HTERT RPE-1 (cell line): ENCODE data around the gene FBXO7.

Experiments used
- in situ Hi-C: fragments of 300-500 bp; cut with MboI; formaldehyde crosslinking; loops from 4 replicates; pipeline ENCODE4 v1.14.3; 2020; ENCODE audit warnings: low sequenced_read_pairs

FBXO7 gene

DNA sequence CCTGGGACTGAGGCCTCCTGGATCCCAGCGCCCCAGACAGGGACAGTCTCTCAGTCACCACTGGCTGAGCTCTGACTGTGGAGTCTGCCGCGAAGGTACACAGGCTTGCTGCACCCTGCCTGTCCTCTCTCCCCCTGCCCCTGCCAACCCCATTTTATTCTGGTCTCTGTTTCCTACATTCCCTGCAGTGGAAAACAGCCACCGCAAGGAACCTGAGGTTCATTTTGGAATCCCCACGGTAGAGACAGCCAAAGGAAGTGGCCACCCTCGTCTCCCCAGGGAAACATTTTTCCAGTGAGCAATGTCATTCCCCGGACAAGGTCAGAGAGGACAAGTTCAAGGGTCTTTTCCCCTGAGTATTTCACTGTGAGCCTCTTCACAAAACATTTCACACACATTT is 56.6 kb downstream of the FBXO7 start:
- in situ Hi-C loops = no loop called here

DNA sequence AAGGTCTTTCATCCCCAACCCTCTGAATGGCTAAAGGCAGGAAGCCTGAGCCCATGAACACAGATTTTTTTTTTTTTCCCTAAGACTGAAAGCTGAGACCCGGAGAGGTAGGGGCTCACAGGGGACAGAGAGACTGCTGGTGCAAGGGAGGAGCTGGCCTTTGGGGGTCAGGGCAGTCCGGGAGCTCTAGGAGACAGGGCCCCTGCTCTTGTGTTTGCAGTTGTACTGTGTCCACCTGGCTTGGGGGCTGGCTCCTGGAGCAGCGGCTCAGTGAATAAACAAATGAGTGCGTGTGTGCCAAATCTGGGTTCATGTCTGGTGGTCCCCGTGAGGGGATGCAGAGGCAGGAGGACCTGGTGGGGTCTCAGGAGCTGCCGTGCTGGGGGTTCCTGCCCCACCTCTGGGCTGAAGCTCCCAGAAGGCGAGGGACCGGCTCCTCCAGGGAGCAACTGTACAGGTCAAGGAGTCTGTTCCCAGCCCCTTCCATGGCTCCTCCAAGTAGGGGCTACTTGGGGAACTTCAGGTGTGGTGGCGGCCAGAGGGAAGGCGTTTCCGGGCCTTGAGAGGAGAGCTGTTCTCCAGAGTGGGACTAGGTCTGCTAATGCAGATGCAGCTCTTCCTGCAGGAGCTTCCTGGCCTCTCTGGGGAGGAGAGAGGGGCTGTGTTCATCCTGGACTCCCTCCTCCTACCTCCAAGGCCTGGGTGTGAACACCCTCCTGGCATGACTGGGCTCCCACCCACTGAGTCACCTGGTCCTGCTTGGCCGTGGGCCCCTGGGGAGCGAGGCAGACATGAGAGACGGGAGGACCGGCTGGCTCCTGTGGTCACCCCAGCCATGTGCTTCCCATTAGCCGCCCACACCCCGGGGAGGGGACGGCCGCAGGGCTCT is 57.6 kb downstream of the FBXO7 start:
- in situ Hi-C loops = no loop called here

DNA sequence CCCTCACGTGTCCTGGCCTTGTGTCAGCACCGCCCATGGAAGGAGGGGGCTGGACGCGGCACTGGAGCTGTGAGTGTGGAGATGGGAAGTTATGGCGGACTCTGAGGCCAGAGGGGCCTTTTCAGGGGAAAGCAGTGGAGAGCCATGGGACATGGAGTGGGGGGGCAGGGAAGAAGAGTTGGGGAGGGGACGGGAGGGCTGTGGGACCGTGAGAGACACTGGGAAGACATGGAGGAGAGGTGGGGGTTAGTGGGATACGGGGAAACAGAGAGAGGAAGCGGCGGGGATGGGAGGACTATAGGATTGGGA is 58.2 kb downstream of the FBXO7 start:
- in situ Hi-C loops = no loop called here

DNA sequence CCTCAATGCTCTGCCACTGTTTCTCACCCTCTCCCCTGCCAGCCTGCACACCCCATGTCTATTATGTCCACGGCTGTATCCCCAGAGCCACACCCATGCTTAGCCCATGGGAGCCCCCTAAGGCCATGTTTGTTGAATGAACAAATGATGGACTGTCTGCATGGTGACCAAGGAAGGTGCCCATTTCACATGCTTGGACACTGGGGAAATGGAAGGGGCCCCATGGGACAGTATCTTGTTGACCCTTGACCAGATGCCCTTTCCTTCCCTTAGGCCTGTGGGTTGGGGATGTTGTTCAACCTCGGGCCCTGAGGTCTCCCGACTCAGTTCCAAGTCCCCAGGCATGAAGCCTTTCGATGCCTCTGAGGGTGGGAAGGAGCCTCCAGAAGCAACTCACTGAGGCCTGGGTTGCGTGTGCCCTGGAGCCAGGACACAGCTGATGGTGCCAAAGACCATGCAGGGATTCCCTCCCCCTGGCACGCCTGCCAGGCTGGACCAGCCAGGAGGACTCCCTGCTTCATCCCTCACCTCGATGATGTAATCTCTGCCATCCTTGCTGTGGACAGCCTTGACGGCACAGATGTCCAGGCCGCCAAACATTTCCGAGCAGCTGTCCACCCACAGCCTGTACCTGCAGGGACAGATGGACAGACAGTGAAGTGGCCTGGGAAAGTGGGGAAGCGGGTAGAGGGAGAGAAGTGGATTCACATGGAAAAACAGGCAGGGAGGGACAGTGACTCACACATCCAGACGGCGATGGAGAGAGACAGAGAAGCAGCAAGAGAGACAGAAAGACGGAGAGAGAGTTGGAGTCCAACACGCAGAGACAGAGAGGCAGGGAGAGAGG is 58.9 kb downstream of the FBXO7 start:
- in situ Hi-C loops = no loop called here

DNA sequence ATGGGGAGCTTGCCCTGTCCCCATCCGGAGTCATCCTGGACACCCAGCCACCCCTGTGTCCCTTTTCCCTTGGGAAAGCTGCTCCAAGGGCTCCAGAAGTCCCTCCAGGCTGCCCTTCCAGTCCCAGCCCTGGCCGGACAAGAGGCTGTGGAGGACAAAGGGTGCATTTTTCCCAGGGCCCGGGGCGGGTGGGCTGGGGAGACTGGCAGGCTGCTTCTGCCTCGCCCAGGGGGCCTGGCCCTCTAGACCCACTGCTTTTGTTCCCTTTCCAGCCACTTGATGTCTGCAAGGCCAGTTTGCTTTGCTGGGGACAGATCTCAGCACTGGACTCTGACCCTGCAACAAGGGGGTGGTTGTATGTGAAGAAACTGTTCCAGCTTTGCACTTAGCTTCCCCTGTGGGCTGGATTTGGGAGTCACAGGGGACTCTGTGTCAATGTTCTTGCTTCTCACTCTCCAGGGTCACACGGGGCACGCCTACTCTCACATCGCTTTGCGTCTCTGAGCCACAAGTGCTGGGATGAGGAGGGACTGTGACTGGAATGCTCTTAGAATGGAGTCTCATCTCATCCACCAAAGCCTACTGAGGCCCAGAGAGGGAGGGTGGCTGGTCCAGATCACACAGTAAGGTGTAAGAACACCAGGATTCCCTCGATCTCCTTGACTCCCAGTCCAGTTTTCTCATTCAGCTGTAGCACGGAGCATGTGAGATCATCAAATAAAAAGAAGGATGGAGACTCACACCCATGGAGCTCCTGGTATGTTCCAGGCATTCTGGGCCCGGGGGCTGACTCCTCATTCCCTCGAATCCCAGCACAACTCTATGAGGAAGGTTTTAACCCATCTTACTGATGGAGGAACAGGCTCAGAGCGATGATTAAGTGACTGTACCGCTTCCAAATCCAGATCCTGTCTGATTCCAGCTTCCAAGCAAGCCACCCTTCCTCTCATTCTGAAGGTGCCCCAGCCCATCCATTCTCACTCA is 59.9 kb downstream of the FBXO7 start:
- in situ Hi-C loops = no loop called here

DNA sequence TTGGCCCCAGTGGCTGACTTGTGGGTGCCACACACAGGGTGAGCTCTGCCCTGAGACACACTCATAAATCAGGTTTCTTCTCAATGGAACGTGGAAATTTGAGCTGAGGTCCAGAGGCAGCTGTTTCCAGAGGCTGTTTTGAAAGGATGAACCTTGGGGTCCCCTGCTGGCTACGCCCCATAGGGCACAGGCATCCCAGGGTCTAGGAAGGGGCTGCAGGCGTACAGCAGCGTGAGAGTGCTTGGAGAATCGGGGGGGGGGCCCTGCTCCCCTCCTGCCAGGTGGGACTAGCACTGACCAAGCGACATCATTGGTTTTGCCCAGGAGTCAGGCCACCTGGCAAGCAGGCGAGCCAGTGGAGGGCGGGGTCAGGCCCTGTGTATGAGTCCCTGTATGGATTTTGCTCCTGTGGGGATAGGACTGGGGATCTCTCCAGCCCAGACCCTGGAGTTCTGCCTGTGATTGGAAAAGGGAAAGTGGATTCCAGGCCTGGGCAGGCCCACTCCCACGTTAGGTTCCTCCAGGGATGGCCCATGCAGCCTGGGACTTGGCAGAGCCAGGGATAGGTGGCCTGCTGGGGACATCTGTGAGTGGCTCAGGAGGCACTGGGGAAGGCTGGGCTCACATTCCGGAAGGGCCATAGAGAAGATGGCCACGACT is 61.0 kb downstream of the FBXO7 start:
- in situ Hi-C loops = no loop called here

DNA sequence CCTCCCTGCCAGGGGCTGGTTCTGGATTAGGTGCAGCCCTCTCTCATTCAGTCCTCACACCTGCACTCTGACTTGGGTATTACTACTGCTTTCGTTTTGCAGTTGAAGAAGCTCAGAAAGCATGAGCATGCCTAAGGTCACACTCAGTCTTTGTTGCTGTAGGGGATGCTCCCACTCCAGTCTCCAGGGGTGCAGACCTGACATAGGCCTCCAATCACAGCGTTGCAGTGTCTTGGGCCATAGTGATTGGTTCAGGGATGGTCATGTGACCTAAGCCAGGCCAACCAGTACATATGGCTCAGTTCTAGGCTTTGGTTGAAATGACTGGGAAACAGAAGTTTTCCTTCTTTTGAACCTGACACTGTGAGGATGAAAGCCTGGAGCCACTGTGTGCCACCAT is 61.7 kb downstream of the FBXO7 start:
- in situ Hi-C loops = no loop called here

DNA sequence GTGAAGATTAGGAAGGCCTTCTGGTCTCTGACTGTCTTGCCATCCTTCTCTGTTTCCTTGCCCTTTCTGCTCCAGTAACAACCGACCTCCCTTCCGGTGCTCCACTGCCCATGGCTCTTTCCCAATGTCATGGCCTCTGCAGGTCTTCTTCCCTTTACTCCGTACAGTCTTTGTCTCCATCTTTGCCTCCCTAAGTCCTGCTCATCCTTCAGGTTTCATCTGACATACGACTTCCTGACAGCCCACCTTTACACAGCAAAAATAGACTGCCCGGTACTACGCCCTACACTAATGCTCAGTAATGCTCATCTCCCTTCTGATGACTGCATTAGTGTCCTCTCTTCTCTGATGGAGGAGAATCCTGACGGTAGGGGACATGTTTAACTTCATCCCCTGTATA is 63.9 kb downstream of the FBXO7 start:
- in situ Hi-C loops = no loop called here

DNA sequence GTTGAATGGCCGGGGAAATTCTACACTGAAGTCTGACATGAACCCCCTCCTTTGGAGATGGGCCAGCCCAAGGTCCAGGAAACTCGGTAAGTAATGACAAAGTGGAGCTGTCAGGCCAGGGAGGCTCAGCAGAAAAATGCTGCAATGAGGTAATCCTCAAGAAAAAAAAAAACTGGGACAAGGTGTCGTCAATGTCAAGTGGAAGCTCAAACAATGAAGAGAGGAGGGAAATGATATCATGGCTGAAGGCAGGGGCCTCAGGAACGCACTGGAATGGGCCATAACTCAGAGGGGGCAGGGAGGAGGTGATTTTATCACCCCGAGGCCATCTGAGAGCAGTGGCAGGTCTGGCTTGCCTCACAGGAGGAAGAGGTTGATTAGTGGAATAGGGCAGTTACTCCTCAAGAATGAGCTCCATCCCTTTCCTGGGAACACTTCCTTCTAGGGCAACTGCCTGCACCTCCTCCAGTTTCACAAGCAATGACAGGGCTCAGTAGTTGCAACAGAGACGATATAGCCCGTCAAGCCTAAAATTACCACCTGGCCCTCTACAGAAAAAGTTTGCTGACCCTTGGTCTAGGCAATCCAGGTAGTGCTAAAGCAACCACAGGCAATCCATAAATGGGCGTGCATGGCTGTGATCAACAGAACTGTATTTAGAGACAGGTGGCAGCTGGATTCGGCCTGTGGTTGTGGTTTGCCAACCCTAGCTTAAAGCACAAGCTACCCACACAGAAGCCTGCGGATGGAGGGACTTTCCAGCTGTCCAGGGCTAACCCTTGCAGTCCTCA is 65.2 kb downstream of the FBXO7 start:
- in situ Hi-C loops = no loop called here

DNA sequence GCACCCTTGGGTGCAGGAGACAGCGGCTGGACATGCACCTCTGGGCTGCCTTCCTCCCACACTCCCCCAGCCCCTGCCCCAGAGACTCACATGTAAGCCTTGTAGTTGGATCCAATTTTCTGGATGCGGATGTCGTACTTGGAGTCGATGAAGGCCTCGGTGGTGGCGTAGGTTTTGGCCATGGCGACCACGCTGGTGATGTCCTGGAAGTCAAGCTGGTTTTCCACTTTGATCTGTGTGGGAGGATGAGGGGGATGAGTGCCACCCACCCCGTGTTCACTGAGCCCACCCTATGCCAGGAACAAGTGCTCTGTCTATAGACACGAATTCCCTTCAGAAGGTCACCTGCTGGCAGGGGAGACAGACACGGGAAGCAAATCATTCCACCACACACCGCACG is 66.9 kb downstream of the FBXO7 start:
- in situ Hi-C loops = no loop called here

DNA sequence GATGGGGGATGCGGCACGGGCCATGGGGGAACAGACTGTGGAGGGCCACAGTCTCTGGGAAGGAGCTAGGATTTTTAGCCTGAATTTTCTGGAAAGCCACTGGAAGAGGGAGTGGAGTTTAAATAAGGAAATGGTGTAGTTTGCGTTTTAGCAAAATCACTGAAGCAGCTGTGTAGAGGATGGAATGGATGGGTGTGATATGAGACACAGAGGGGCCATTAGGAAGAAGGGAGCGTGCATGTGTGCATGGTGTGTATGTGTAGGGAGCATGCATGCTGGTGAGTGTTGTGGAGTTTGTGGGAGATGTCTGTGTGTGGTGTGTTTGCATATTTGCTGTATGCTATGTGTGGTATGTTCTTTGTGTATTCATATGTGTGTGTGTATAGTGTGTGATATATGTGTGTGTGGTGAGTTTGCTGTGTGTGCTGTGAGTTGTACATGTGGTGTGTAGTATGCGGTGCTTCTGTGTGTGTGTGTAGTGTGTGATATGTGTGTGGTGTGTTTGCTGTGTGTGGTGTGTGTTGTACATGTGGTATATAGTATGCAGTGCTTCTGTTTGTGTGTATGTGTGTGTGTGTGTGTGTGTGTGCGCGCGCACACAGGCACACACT is 67.6 kb downstream of the FBXO7 start:
- in situ Hi-C loops = no loop called here

DNA sequence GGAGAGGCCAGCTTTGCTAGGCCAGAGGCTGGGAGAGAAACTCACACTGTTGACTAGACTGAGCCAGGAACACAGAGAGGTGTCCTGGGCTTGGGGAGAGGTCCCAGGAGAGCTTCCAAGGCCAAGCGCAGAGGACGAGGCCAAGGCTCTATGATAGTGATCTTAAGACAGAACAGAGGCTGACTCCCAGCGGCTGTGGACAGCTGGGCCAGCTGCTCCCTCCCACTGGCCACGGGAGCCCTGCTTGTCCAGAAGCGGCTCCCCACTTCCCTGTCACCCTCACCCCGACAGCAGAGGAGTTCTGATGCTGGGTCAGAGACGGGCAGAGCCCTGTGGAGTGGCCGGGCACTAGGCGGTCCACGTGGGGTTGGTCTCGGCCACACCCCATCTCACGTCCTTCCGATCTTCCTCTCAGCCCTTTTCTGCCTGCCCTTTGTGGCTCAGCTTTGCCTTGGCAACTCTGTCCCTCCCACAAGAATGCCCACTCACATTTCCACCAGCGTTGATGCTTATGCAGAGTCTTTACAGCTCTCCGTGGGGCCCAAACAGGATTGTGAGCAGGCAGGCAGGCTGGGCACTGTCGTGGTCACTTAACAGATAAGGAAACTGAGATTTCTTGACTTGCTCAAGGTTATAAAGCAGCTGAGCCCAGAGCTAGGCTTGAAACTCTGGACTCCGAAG is 68.2 kb downstream of the FBXO7 start:
- in situ Hi-C loops = no loop called here

DNA sequence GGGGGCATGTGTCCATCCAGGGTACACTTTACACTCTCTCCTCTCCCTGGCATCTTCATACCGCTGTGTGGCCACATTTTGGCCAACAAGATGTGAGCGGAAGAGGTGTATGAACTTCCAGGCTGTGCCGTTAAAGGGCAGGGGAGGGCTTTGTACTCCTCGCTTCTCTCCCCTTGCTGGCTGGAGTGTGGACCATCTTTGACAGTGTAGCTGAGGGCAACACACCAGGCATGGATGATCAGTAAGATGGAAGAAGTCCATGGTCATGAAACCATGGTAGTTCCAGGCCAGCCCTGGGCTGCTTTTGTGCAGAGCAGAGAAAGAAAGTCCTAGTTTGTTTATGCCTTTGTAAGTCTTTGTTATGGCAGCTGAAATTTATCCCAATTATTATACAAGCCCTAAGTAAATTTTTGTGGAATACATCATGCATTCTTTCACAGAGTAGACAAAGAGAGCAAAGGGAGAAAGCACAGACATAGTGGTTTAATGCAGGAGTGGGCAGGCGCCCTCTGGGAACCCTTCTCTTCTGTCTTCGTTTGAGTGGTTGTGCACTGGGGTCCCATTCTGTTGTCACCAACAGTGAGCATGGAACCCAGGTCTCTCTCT is 70.4 kb downstream of the FBXO7 start:
- in situ Hi-C loops = no loop called here

DNA sequence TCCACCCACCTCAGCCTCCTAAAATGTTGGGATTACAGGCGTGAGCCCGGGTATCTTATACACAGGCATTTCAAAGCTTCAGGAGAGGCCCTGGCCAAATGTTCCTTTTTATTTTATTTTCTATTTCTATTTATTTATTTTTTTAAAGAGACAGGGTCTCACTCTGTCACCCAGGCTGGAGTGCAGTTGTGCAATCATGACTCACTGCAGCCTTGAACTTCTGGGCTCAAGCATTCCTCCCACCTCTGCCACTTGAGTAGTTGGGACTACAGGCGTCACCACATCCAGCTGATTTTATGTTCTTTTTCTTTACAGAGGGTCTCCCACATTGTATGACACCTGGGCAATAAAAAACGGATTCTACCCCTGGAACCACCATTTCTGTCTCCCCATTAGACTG is 71.2 kb downstream of the FBXO7 start:
- in situ Hi-C loops = no loop called here

DNA sequence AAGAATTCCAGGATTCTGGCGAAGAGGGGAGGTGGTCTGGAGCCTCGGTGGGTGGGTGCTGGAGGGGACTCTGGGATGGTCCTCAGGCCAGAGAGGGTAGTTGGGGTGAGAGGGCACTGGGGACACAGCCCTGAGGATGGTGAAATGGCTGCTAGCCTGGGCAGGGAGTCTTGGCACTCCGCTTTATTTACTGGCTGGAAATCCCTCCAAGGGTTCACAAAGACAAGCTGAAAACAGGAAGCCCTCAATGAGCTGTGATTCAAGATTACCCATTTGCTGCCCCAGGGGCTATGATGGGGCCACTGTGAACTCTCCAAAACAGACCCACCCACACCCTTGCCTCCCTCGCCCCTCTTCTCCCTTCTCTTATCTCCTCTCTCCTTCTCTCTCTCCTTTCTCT is 71.9 kb downstream of the FBXO7 start:
- in situ Hi-C loops = no loop called here

DNA sequence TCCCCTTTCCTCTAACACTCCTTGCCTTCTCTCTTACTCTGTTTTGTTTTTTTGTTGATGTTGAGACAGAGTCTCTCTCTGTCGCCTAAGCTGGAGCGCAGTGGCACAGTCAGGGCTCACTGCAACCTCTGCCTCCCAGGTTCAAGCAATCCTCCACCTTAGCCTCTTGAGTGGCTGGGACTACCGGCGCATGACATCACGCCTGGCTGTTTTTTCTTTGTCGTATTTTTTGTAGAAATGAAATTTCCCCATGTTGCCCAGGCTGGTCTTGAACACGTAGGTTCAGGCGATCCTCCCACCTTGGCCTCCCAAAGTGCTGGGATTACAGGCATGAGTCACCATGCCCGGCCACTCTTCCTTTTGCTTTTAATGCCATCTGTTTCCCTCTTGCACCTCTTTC is 72.3 kb downstream of the FBXO7 start:
- in situ Hi-C loops = no loop called here

DNA sequence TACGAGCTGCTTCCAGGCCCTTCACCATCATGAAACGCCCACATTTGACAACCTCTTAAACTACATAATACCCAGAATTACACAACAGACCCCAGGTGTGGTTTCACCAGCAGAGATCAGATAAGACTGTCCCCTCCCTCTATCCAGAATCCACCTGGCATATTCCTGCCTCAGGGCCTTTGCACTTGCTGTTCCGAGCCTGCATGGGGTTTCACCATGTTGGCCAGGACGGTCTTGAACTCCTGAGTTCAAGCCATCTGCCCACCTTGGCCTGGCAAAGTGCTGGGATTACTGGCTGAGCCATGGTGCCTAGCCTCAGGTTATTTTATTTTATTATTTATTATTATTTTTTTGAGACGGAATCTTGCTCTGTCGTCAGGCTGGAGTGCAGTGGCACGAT is 73.4 kb downstream of the FBXO7 start:
- in situ Hi-C loops = no loop called here
